Bronchus fibroblast of lung (primary cell): ENCODE results near the gene ADH1A. TPM values are rescaled to one million over a fixed set of nuclear protein-coding genes. Genes with fewer than 3 reads are reported as not detected.

ENCODE experiments used
- total RNA-seq: library from RNA; depleted of rRNA; stranded (reverse); fragments of >200 nt; gene quantifications from 2 replicates; pipeline ENCODE4 v1.2.3, GENCODE V29; 2015

The ADH1A gene
- total RNA-seq, result not detected in 2 replicates

DNA sequence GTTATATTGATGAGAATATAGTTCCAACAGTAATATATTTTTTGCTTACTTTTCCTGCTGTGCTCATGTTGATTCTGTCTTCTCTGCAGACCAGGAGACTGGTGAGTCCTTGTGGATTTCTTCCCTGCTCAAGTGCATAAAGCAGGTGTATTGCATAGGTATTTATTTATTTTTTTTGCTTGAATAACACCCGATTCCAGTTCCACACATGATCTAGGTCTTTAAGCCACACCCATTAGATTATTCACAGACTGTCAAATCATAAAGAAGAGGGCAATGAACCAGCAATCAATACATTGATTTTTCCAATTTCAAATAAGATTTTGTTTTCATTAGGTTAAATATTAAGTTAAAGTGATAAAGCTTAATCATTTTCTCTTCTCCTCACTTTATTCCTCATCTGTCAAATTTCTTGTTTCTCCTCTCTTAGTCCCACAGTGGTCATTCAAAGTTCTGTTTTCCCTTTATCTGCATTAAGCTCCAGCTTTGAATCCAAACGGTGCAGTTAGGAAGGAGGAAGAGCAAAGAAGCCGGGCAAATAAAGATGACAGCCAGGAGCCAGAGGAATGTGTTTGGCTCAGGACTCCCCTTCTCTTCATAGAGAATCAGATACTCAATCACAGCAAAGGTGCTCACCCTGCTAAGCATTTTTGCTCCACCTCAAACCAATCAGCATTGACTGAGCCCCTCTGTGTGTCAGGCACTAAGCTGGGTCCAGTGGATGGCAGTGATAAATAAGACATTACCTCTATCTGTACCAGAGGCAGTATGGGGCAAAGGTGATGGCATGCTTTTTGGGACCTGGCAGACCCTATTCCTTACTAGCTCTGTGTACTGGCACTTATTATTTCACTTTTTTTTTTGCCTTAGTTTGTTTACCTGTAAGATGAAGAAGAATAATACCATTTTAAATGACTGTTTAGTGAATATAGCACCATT lies at the start of gene ADH1A:
TSS of gene ADH1A (minus strand) at position 138 of the 939 bp plus-strand sequence. CDS start at position 67, 71 bp downstream.

DNA sequence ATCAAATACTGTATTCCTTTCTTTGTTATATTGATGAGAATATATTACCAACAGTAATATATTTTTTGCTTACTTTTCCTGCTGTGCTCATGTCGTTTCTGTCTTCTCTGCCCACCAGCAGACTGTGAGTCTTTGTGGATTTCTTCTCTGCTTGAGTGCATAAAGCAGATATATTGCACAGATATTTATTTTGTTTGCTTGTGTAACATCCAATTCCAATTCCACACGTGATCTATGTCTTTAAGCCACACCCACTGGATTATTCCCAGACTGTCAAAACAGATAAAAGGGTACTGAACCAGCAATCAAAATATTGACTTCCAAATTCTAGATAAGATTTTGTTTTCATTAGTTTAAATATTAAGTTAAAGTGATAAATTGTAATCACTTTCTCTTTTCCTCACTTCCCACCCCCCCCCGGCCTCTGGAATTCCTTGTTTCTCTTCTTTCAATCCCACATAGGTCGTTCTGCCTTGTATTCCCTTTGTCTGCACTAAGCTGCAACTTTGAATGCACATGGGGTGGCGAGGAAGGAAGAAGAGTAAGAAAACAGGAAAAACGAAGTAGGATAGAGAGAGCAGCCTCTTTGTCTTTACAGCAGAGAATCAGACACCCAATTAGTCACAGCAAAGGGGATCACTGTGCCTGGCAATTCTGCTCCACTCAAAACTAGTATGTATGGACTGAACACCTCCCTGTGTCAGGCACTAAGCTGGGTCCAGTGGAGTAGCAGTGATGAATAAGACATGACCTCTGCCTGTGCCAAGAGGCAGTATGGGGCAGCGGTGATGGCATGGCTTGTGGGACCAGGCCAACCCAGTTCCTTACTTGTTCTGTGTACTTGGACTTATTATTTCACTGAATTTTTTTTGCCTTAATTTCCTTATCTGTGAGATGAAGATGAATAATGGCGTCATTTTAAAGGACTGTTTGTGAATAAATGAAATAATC lies 30.7 kb upstream of the ADH1A start, which contains the start of gene ADH1B:
TSS of gene ADH1B (minus strand) at position 161 of the 951 bp plus-strand sequence. CDS start at position 91, 70 bp downstream.

Other genes with a start within 250 kb of the ADH1A start
- 116 and 121 TPM in 2 replicates for gene ADH5, start 202.2 kb downstream of the ADH1A start, total RNA-seq
- not detected in 2 replicates for gene ADH4, start 146.7 kb downstream of the ADH1A start, total RNA-seq
- not detected in 2 replicates for gene ADH6, start 71.7 kb downstream of the ADH1A start, total RNA-seq
- gene ADH1B, start 30.4 kb upstream of the ADH1A start, total RNA-seq, result 2.9 and 5.2 TPM in 2 replicates
- 0.34 and 1.5 TPM in 2 replicates for gene ADH1C, start 61.8 kb upstream of the ADH1A start, total RNA-seq
- not detected in 2 replicates for gene ADH7, start 144.4 kb upstream of the ADH1A start, total RNA-seq
- not detected in 2 replicates for gene C4orf17, start 220.0 kb upstream of the ADH1A start, total RNA-seq